Astrocyte (in vitro differentiated cells and primary cell): ENCODE data around the gene ZFR. TPM values are rescaled to one million over a fixed set of nuclear protein-coding genes. Genes with fewer than 3 reads are reported as not detected.

Experiments used
- DNase-seq: peaks from one replicate; pipeline ENCODE4 v3.0.0-alpha.2; 2010; ENCODE audit warnings: low read depth
- FAIRE-seq: peaks from 2 replicates; lab custom pipeline; 2011; peaks lifted over from hg19 to GRCh38; lab: Jason Lieb, UNC
- H2AFZ ChIP-seq: 2 replicates; pipeline ENCODE4 v1.6.0; 2012; ENCODE audit warnings: low read depth, low read length, inconsistent platforms
- H3K27ac ChIP-seq: 2 replicates; pipeline ENCODE4 v1.5.1; 2011; ENCODE audit warnings: low read depth, low read length, inconsistent platforms
- H3K27me3 ChIP-seq: 2 replicates; pipeline ENCODE4 v1.6.0; 2011; ENCODE audit warnings: low read length, inconsistent platforms; ENCODE audit not compliant: insufficient read depth
- H3K36me3 ChIP-seq: 2 replicates; pipeline ENCODE4 v1.5.1; 2011; ENCODE audit warnings: low read length, inconsistent platforms; ENCODE audit not compliant: insufficient read depth
- H3K4me1 ChIP-seq: 2 replicates; pipeline ENCODE4 v1.5.1; 2011; ENCODE audit warnings: low read length, inconsistent platforms; ENCODE audit not compliant: insufficient read depth
- H3K4me2 ChIP-seq: 2 replicates; pipeline ENCODE4 v1.6.0; 2012; ENCODE audit warnings: low read length, inconsistent platforms
- H3K4me3 ChIP-seq: 2 replicates; pipeline ENCODE4 v1.5.1; 2011; ENCODE audit warnings: low read depth, mild to moderate bottlenecking, low read length, inconsistent platforms; ENCODE audit not compliant: insufficient read depth
- H3K79me2 ChIP-seq: 2 replicates; pipeline ENCODE4 v1.6.0; 2012; ENCODE audit warnings: mild to moderate bottlenecking, low read length, inconsistent platforms; ENCODE audit not compliant: insufficient read depth
- H3K9ac ChIP-seq: 2 replicates; pipeline ENCODE4 v1.6.0; 2012; ENCODE audit warnings: mild to moderate bottlenecking, low read length, inconsistent platforms
- H3K9me3 ChIP-seq: 2 replicates; pipeline ENCODE4 v1.5.1; 2012; ENCODE audit warnings: low read depth, mild to moderate bottlenecking, low read length, inconsistent platforms; ENCODE audit not compliant: insufficient read depth
- H4K20me1 ChIP-seq: 2 replicates; pipeline ENCODE4 v1.6.0; 2012; ENCODE audit warnings: low read length, inconsistent platforms; ENCODE audit not compliant: insufficient read depth
- H3K27ac Mint-ChIP-seq: one replicate; pipeline ENCODE4 v1.8.0; 2021; ENCODE audit warnings: mild to moderate bottlenecking, mixed read lengths; ENCODE audit not compliant: unreplicated experiment
- H3K27me3 Mint-ChIP-seq: one replicate; pipeline ENCODE4 v1.8.0; 2021; ENCODE audit warnings: low read depth, mixed read lengths; ENCODE audit not compliant: unreplicated experiment
- H3K36me3 Mint-ChIP-seq: one replicate; pipeline ENCODE4 v1.8.0; 2021; ENCODE audit warnings: low read depth, mixed read lengths; ENCODE audit not compliant: unreplicated experiment
- H3K4me1 Mint-ChIP-seq: one replicate; pipeline ENCODE4 v1.8.0; 2021; ENCODE audit warnings: low read depth, mixed read lengths; ENCODE audit not compliant: unreplicated experiment
- H3K4me3 Mint-ChIP-seq: one replicate; pipeline ENCODE4 v1.8.0; 2021; ENCODE audit warnings: mild to moderate bottlenecking, moderate library complexity, mixed read lengths; ENCODE audit not compliant: unreplicated experiment
- H3K9me3 Mint-ChIP-seq: one replicate; pipeline ENCODE4 v1.8.0; 2021; ENCODE audit warnings: mild to moderate bottlenecking, mixed read lengths; ENCODE audit not compliant: unreplicated experiment
- CTCF ChIP-seq: IDR thresholded peaks from 2 replicates; pipeline ENCODE4 v1.5.1; 2011; ENCODE audit warnings: low read depth, mild to moderate bottlenecking, inconsistent platforms, low read length, moderate library complexity; ENCODE audit not compliant: insufficient read depth
- EZH2 ChIP-seq: IDR thresholded peaks from 2 replicates; pipeline ENCODE4 v1.6.1; 2012; ENCODE audit warnings: mild to moderate bottlenecking, low read length, inconsistent platforms; ENCODE audit not compliant: insufficient read depth
- total RNA-seq: library from RNA; stranded (reverse); gene quantifications from 2 replicates; pipeline ENCODE4 v1.2.1, GENCODE V29; 2021

Gene ZFR
- total RNA-seq, 1 donor from 2014 or later: 68.4 TPM

DNA sequence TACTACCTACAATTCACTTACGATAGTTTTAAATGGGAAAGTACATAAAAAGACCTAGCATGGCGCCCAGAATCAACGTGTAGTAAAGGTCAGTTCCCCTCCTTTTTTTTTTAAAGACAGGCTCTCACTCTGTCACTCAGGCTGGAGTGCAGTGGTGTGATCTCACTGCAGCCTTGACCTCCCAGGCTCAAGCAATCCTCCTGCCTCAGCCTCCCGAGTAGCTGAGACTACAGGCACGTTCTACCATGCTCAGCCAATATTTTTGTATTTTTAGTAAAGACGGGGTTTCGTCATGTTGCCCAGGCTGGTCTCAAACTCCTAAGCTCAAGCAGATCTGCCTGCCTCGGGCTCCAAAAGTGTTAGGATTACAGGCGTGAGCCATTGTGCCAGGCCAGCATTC, 91.1 kb downstream of the ZFR start:
- Histone ChIP-seq H3K4me1 (no peaks in the 10 kb centered on the region), H4K20me1 (no peaks in the 10 kb centered on the region)
- no peaks in the 10 kb centered on the region for H3K9me3 Mint-ChIP-seq

DNA sequence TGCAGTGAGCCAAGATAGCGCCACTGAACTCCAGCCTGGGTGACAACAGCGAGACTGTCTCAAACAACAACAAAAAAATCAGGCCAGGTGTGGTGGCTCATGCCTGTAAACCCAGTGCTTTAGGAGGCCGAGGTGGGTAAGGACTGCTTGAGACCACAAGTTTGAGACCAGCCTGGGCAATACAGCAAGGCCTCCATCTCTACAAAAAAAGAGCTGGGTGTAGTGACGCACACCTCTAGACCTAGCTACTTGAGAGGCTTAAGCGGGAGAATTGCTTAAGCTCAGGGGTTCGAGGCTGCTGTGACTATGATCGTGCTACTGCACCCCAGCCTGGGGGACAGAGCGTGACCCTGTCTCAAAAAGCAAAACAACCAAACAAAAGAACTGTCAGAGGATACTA, 91.9 kb downstream of the ZFR start:
- no peak overlapping the region for H3K4me2 ChIP-seq
- H3K4me3 ChIP-seq: no peak overlapping the region
- H3K4me3 Mint-ChIP-seq: no peak overlapping the region
- no peak overlapping the region for H3K9ac ChIP-seq
- no peaks in the 10 kb centered on the region for H3K79me2 ChIP-seq
- H4K20me1 ChIP-seq: no peaks in the 10 kb centered on the region
- no peak overlapping the region for H3K27ac ChIP-seq
- H3K36me3 Mint-ChIP-seq: peaks cover 16% of the 10 kb centered on the region
- no peaks in the 10 kb centered on the region for H3K27me3 Mint-ChIP-seq
- H3K27me3 ChIP-seq: no peaks in the 10 kb centered on the region
- H3K36me3 ChIP-seq: peaks cover 3% of the 10 kb centered on the region
- no peak for TF ChIP-seq EZH2
- TF ChIP-seq CTCF: no peak
- no peak overlapping the region for H3K27ac Mint-ChIP-seq
- DNase-seq: no peak
- H3K4me1 ChIP-seq: no peaks in the 10 kb centered on the region
- H3K9me3 Mint-ChIP-seq: peaks cover under 1% of the 10 kb centered on the region
- H3K4me1 Mint-ChIP-seq: no peaks in the 10 kb centered on the region
- FAIRE-seq: no peak
- no peak overlapping the region for H2AFZ ChIP-seq
- no peaks in the 10 kb centered on the region for H3K9me3 ChIP-seq

More for the DNA sequence above, 91.1 kb downstream of the ZFR start:
- H3K4me3 Mint-ChIP-seq: no peak overlapping the region
- H3K36me3 ChIP-seq: peaks cover 6% of the 10 kb centered on the region
- no peak overlapping the region for H2AFZ ChIP-seq
- no peak overlapping the region for H3K9ac ChIP-seq
- H3K4me1 Mint-ChIP-seq: no peaks in the 10 kb centered on the region
- H3K4me2 ChIP-seq: no peak overlapping the region
- no peaks in the 10 kb centered on the region for H3K79me2 ChIP-seq
- H3K9me3 ChIP-seq: no peaks in the 10 kb centered on the region
- DNase-seq (no peak), FAIRE-seq (no peak)
- H3K27ac Mint-ChIP-seq: no peak overlapping the region
- H3K4me3 ChIP-seq: no peak overlapping the region
- TF ChIP-seq EZH2 (no peak), CTCF (no peak)
- H3K27me3 Mint-ChIP-seq: no peaks in the 10 kb centered on the region
- H3K36me3 Mint-ChIP-seq: peaks cover 15% of the 10 kb centered on the region
- H3K27ac ChIP-seq: no peak overlapping the region
- no peaks in the 10 kb centered on the region for H3K27me3 ChIP-seq

DNA sequence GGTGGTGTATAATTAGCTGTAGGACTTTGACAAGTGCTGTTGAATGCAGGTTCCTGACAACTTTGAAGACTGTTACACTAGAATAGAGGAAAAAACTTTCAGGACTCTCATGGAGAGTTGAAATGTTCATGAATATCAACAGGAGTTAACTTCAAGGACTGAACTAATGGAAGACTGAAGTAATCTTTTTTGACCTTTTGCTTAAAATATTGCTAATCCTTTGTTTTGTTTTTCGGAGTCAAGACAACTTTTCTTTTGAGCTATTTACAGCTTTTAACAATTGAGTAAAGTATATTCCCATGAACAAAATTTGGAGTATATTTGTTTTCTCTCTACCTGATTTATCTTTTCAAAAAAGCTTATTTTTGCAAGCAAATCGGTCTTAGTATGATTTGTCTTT, 97.7 kb downstream of the ZFR start:
- no peak overlapping the region for H3K4me3 Mint-ChIP-seq
- DNase-seq (no peak), FAIRE-seq (no peak)
- H3K9me3 Mint-ChIP-seq: peaks cover 18% of the 10 kb centered on the region
- no peak overlapping the region for H3K4me2 ChIP-seq
- no peaks in the 10 kb centered on the region for H3K79me2 ChIP-seq
- no peak overlapping the region for H3K9ac ChIP-seq
- H4K20me1 ChIP-seq: no peaks in the 10 kb centered on the region
- peaks cover 3% of the 10 kb centered on the region for H3K9me3 ChIP-seq
- TF ChIP-seq EZH2: no peak
- no peak for TF ChIP-seq CTCF
- H3K27me3 Mint-ChIP-seq: no peaks in the 10 kb centered on the region
- H3K4me1 ChIP-seq: no peaks in the 10 kb centered on the region
- no peak overlapping the region for H3K27ac Mint-ChIP-seq
- H3K27me3 ChIP-seq: no peaks in the 10 kb centered on the region
- no peak overlapping the region for H2AFZ ChIP-seq
- no peak overlapping the region for H3K27ac ChIP-seq
- H3K36me3 ChIP-seq: no peaks in the 10 kb centered on the region
- no peak overlapping the region for H3K4me3 ChIP-seq
- H3K36me3 Mint-ChIP-seq: peaks cover 11% of the 10 kb centered on the region
- no peaks in the 10 kb centered on the region for H3K4me1 Mint-ChIP-seq
